Measurements from ENCODE around the gene GAB4. TPM values are rescaled to one million over a fixed set of nuclear protein-coding genes. Genes with fewer than 3 reads are reported as not detected.

GAB4 gene
- total and polyA plus RNA-seq, 2 donors (not counting 3 experiments of a cell fraction or from before 2014, with no cell fraction given): not detected

DNA sequence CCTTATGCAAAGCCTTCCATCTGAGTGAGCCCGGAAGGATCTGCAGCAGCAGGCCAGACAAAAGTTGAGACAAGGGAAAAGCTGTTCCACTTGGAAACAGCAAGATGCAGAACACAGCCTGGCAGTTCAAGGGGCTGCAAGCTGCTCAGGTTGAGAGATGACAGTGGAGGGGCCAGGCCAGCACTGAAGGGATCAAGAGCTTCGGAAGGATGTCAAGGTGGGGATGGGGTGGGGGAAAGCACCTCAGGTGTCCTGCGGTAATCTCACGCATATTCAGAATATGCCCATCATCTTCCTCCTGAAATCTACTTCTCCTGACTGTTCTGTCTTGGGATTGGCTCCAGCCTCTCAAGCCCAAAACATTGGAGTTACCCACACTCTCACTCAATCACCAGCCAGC, 35.7 kb downstream of the GAB4 start:
- POLR2A ChIA-PET: no interaction called here
- no peak overlapping the region for H3K9ac ChIP-seq (replicated peaks; ENCODE audit: extremely low read depth, insufficient read depth, low read length)
- CTCF ChIA-PET: no interaction called here
- H3K79me2 ChIP-seq (ENCODE audit: control insufficient read depth, insufficient read depth, low read length): no peaks in the 10 kb centered on the region
- no peak for FAIRE-seq
- DNase-seq (ENCODE audit: low read depth, low spot score): no peak
- no peaks in the 10 kb centered on the region for H3K4me1 ChIP-seq (ENCODE audit: control insufficient read depth, extremely low read depth, insufficient read depth, low read length)
- no peaks in the 10 kb centered on the region for H4K20me1 ChIP-seq (replicated peaks; ENCODE audit: control insufficient read depth, extremely low read depth, insufficient read depth, low read length)
- dilution Hi-C loops (cut with MboI; ENCODE audit: extremely low pct_ligation_motif_present, low sequenced_read_pairs) (no loop called here), intact Hi-C loops (cut with micrococcal nuclease) (no loop called here)
- H3K9me1 ChIP-seq (replicated peaks; ENCODE audit: control insufficient read depth, extremely low read depth, insufficient read depth, low read length): no peaks in the 10 kb centered on the region
- H3K4me2 ChIP-seq (ENCODE audit: insufficient read depth, low read length): no peak overlapping the region
- H3K4me3 ChIP-seq (replicated peaks in 1 of 3; ENCODE audit: insufficient read depth in 1 of 3, low read depth in 1 of 3, low read length in 3 of 3): no peak overlapping the region
- no peaks in the 10 kb centered on the region for H3K27me3 ChIP-seq (ENCODE audit: control insufficient read depth in 2 of 2, insufficient read depth in 2 of 2, low read length in 2 of 2)
- H3K27ac ChIP-seq (ENCODE audit: insufficient read depth, low read depth, low read length): no peak overlapping the region
- no peak for TF ChIP-seq MYC (IDR thresholded peaks at IDR 0.05; ENCODE audit: low read depth, low read length)
- no peak for TF ChIP-seq POLR2AphosphoS5 (IDR thresholded peaks at IDR 0.05; ENCODE audit: insufficient read depth, low read depth, low read length)
- TF ChIP-seq, protein P1, sequence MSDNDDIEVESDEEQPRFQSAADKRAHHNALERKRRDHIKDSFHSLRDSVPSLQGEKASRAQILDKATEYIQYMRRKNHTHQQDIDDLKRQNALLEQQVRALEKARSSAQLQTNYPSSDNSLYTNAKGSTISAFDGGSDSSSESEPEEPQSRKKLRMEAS (IDR thresholded peaks at IDR 0.05; ENCODE audit: insufficient read depth, insufficient read length): no peak
- TF ChIP-seq POLR2A (IDR thresholded peaks at IDR 0.05; ENCODE audit: low read depth, low read length): no peak
- no peak for TF ChIP-seq FOS (IDR thresholded peaks at IDR 0.05; ENCODE audit: borderline replicate concordance, insufficient read depth, low read length)
- no peak for TF ChIP-seq JUN (IDR thresholded peaks at IDR 0.05; ENCODE audit: borderline replicate concordance, insufficient read depth, insufficient read length, low read depth)
- TF ChIP-seq EZH2 (IDR thresholded peaks at IDR 0.05; ENCODE audit: borderline replicate concordance, low read depth, low read length, severe bottlenecking): no peak
- no TSS peak for BruUV-seq (replicated peaks)
- no peaks in the 10 kb centered on the region for H3K36me3 ChIP-seq (ENCODE audit: control insufficient read depth in 2 of 2, extremely low read depth in 1 of 2, insufficient read depth in 2 of 2, low read length in 2 of 2)
- H2AFZ ChIP-seq (ENCODE audit: low read depth, low read length): no peak overlapping the region
- H3K9me3 ChIP-seq (replicated peaks; ENCODE audit: control insufficient read depth, insufficient read depth, low read length): peaks cover 2% of the 10 kb centered on the region

DNA sequence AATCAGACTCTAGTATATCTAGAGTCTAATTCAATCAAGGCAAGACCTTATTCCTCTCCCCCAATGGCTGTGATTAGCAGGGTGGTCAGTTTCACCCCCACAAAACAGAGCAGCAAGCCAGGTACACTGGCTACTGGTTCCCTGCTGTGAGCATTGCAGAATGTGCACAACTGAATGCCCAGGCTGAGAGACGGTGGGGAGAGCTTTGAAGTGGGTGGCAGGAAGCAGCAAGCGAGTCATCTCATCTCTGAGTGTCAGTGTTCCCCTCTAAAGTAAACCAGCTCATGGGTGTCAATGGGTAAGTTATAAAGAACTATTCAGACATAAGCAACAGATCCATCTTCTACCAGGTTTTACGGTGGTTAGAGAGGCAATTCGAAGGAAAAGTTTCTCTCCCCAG, 37.6 kb downstream of the GAB4 start:
- no peak overlapping the region for H3K4me3 ChIP-seq (replicated peaks in 1 of 3; ENCODE audit: insufficient read depth in 1 of 3, low read depth in 1 of 3, low read length in 3 of 3)
- no peaks in the 10 kb centered on the region for H3K79me2 ChIP-seq (ENCODE audit: control insufficient read depth, insufficient read depth, low read length)
- H3K4me2 ChIP-seq (ENCODE audit: insufficient read depth, low read length): no peak overlapping the region
- intact Hi-C loops (cut with micrococcal nuclease) (no loop called here), dilution Hi-C loops (cut with MboI; ENCODE audit: extremely low pct_ligation_motif_present, low sequenced_read_pairs) (no loop called here)
- H3K36me3 ChIP-seq (ENCODE audit: control insufficient read depth in 2 of 2, extremely low read depth in 1 of 2, insufficient read depth in 2 of 2, low read length in 2 of 2): no peaks in the 10 kb centered on the region
- TF ChIP-seq, protein P1 (IDR thresholded peaks at IDR 0.05; ENCODE audit: insufficient read depth, insufficient read length): no peak
- TF ChIP-seq POLR2A (IDR thresholded peaks at IDR 0.05; ENCODE audit: low read depth, low read length) (no peak), MYC (IDR thresholded peaks at IDR 0.05; ENCODE audit: low read depth, low read length) (no peak), GATA2 (IDR thresholded peaks at IDR 0.05; ENCODE audit: insufficient read depth, insufficient read length, low read depth, low read length) (no peak), FOS (IDR thresholded peaks at IDR 0.05; ENCODE audit: borderline replicate concordance, insufficient read depth, low read length) (no peak), JUN (IDR thresholded peaks at IDR 0.05; ENCODE audit: borderline replicate concordance, insufficient read depth, insufficient read length, low read depth) (no peak), POLR2AphosphoS5 (IDR thresholded peaks at IDR 0.05; ENCODE audit: insufficient read depth, low read depth, low read length) (no peak), EZH2 (IDR thresholded peaks at IDR 0.05; ENCODE audit: borderline replicate concordance, low read depth, low read length, severe bottlenecking) (no peak)
- TF ChIP-seq, protein P2, sequence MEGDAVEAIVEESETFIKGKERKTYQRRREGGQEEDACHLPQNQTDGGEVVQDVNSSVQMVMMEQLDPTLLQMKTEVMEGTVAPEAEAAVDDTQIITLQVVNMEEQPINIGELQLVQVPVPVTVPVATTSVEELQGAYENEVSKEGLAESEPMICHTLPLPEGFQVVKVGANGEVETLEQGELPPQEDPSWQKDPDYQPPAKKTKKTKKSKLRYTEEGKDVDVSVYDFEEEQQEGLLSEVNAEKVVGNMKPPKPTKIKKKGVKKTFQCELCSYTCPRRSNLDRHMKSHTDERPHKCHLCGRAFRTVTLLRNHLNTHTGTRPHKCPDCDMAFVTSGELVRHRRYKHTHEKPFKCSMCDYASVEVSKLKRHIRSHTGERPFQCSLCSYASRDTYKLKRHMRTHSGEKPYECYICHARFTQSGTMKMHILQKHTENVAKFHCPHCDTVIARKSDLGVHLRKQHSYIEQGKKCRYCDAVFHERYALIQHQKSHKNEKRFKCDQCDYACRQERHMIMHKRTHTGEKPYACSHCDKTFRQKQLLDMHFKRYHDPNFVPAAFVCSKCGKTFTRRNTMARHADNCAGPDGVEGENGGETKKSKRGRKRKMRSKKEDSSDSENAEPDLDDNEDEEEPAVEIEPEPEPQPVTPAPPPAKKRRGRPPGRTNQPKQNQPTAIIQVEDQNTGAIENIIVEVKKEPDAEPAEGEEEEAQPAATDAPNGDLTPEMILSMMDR (IDR thresholded peaks at IDR 0.05; ENCODE audit: extremely low read depth in 1 of 2, insufficient read depth in 1 of 2, low read depth in 1 of 2, low read length in 2 of 2): no peak
- CTCF ChIA-PET: no interaction called here
- DNase-seq (ENCODE audit: low read depth, low spot score): no peak
- no peaks in the 10 kb centered on the region for H4K20me1 ChIP-seq (replicated peaks; ENCODE audit: control insufficient read depth, extremely low read depth, insufficient read depth, low read length)
- peaks cover 2% of the 10 kb centered on the region for H3K9me3 ChIP-seq (replicated peaks; ENCODE audit: control insufficient read depth, insufficient read depth, low read length)
- no peaks in the 10 kb centered on the region for H3K4me1 ChIP-seq (ENCODE audit: control insufficient read depth, extremely low read depth, insufficient read depth, low read length)
- H2AFZ ChIP-seq (ENCODE audit: low read depth, low read length): no peak overlapping the region
- no peak overlapping the region for H3K27ac ChIP-seq (ENCODE audit: insufficient read depth, low read depth, low read length)
- no peaks in the 10 kb centered on the region for H3K9me1 ChIP-seq (replicated peaks; ENCODE audit: control insufficient read depth, extremely low read depth, insufficient read depth, low read length)
- no TSS peak for BruUV-seq (replicated peaks)
- H3K9ac ChIP-seq (replicated peaks; ENCODE audit: extremely low read depth, insufficient read depth, low read length): no peak overlapping the region
- POLR2A ChIA-PET: no interaction called here
- H3K27me3 ChIP-seq (ENCODE audit: control insufficient read depth in 2 of 2, insufficient read depth in 2 of 2, low read length in 2 of 2): no peaks in the 10 kb centered on the region
- no peak for FAIRE-seq
